Ovary (tissue), 9 donors: ENCODE results near the gene SH2D4B. TPM values are rescaled to one million over a fixed set of nuclear protein-coding genes. Genes with fewer than 3 reads are reported as not detected.

Experiments used
- DNase-seq, 5 donors: peaks; one replicate each; pipeline ENCODE4 v3.0.0-alpha.2; 2019 to 2020
- H3K27ac ChIP-seq, 2 donors: fragments of 200-600 bp; one replicate each; pipeline versions ENCODE4 v1.5.1 to v1.8.0; 2019 to 2022
- H3K27me3 ChIP-seq: fragments of 200-600 bp; one replicate; pipeline ENCODE4 v1.8.0; 2022
- H3K36me3 ChIP-seq: fragments of 200-600 bp; sonication (generic); one replicate; pipeline ENCODE4 v1.5.1; 2019
- H3K4me1 ChIP-seq: one replicate; pipeline ENCODE4 v1.8.1; 2013; ENCODE audit warnings: mild to moderate bottlenecking, moderate library complexity; ENCODE audit not compliant: insufficient read depth
- H3K4me3 ChIP-seq: fragments of 200-600 bp; sonication (generic); one replicate; pipeline ENCODE4 v1.5.1; 2017
- H3K9me3 ChIP-seq, 2 donors: fragments of 200-600 bp in 1 of 2; sonication (generic) in 1 of 2; one replicate each; pipeline versions ENCODE4 v1.5.1 to v1.8.1; 2013 to 2019; ENCODE audit warnings: mild to moderate bottlenecking in 1 of 2, moderate library complexity in 1 of 2
- EP300 ChIP-seq: sonication (generic); formaldehyde crosslinking; IDR thresholded peaks from one replicate; pipeline ENCODE4 v1.6.1; 2017; ENCODE audit warnings: antibody characterized with exemption
- POLR2A ChIP-seq: fragments of 450-650 bp; IDR thresholded peaks from one replicate; pipeline ENCODE4 v1.6.1; 2017; ENCODE audit warnings: antibody characterized with exemption, mild to moderate bottlenecking, moderate library complexity
- WGBS, 3 donors: extraction: QIAGEN DNeasy Blood & Tissue Kit in 1 of 3; methylation state at CpG; one replicate each; pipeline versions ENCODE4 v1.1.5 to v1.1.7; 2013 to 2017; 5-methylcytosine and 5-hydroxymethylcytosine counted together
- intact Hi-C, 4 donors: fragments of 100-400 bp; cut with DNase I; formaldehyde crosslinking; loops; one replicate each; pipeline versions ENCODE4 v1.11.0 to v1.15.1; 2022 to 2023
- polyA plus RNA-seq, 2 donors: library from polyadenylated mRNA; stranded (reverse); fragments of 200-250 nt in 1 of 2; fragments of 350-450 nt in 1 of 2; fragmentation: Illumina TruSeq in 1 of 2; extraction: RNeasy Lipid Tissue Mini Kit (QIAGEN cat#74804) in 1 of 2; gene quantifications; one replicate each; pipeline ENCODE4 v1.2.3, GENCODE V29; 2013 to 2014
- total RNA-seq, 7 donors: library from RNA; depleted of rRNA in 2 of 7; stranded (reverse); fragments of >200 nt in 2 of 7; fragmentation: NEBNext Ultra II Directional in 3 of 7; extraction: Animal tissue kit (Norgen Biotek cat#: 25700) in 3 of 7; gene quantifications; one replicate each; pipeline versions ENCODE4 v1.1.0 to v1.2.4, GENCODE V29; 2016 to 2023
- TF ChIP-seq, protein P1 (sequence below), 3 donors: fragments of 450-650 bp in 2 of 3; fragments of 200-600 bp in 1 of 3; IDR thresholded peaks; one replicate each; pipeline versions ENCODE4 v1.5.1 to v1.8.0; 2016 to 2022; ENCODE audit warnings: antibody characterized with exemption in 3 of 3, mild to moderate bottlenecking in 1 of 3
- donor health status: DM: no; HTN: no; CAD: no; lungs with moderate emphysema.
- donor health status: DM: no; HTN: no; CAD: no.
- donor health status: Bipolar disorder and iron deficiency.
- donor health status: DM: yes; HTN: yes; CAD: no.
- donor health status: DM: no; HTN: no; CAD: no.
- donor health status: DM: yes; HTN: yes; CAD: no.

SH2D4B gene
- total and polyA plus RNA-seq, 9 donors = 0.05 to 0.53 (median 0.10) TPM; not detected in 5

GRCh38 chr10:80585812-80586211, 48.1 kb downstream of the SH2D4B start:
- Histone ChIP-seq H3K27me3 (no peaks in the 10 kb centered on the region), H3K4me3 (no peak overlapping the region), H3K36me3 (no peaks in the 10 kb centered on the region), H3K9me3 (no peaks in the 10 kb centered on the region), H3K4me1 (no peaks in the 10 kb centered on the region), H3K27ac (no peak overlapping the region)
- 92 to 97% (median 94%) methylated on average over 11 to 23 of the region's 23 CpGs for whole genome bisulfite sequencing, 3 donors
- intact Hi-C loops = no loop called here
- no peak for DNase-seq
- no peak for TF ChIP-seq EP300
- TF ChIP-seq POLR2A = no peak
- TF ChIP-seq, protein P1, sequence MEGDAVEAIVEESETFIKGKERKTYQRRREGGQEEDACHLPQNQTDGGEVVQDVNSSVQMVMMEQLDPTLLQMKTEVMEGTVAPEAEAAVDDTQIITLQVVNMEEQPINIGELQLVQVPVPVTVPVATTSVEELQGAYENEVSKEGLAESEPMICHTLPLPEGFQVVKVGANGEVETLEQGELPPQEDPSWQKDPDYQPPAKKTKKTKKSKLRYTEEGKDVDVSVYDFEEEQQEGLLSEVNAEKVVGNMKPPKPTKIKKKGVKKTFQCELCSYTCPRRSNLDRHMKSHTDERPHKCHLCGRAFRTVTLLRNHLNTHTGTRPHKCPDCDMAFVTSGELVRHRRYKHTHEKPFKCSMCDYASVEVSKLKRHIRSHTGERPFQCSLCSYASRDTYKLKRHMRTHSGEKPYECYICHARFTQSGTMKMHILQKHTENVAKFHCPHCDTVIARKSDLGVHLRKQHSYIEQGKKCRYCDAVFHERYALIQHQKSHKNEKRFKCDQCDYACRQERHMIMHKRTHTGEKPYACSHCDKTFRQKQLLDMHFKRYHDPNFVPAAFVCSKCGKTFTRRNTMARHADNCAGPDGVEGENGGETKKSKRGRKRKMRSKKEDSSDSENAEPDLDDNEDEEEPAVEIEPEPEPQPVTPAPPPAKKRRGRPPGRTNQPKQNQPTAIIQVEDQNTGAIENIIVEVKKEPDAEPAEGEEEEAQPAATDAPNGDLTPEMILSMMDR (IDR thresholded peaks at IDR 0.05) = no peak

DNA sequence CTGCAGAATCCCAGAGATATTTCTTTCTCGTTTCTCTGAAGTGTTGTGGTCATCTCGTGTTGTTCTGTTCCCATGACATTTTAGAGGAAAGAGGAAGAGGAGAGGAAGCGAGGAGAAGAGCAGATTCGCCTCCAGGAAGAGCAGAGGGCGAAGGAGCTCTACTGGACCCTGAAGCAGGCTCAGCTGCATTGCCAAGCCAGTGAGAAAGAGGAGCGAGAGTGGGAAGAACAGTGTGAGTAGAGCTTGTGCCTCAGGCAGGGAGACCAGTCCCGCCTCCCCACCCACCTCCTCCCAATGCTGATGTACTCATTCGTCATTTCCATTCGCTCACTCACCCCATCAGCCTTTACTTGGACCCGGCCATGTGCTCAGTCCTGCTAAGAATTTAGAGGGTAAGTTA, 50.8 kb downstream of the SH2D4B start:
- no peaks in the 10 kb centered on the region for H3K9me3 ChIP-seq
- H3K36me3 ChIP-seq = no peaks in the 10 kb centered on the region
- H3K27me3 ChIP-seq = no peaks in the 10 kb centered on the region
- intact Hi-C loops = no loop called here
- no peak overlapping the region for H3K27ac ChIP-seq
- 76 to 81% (median 81%) methylated on average over 10 of the region's 10 CpGs for WGBS, 3 donors
- no peaks in the 10 kb centered on the region for H3K4me1 ChIP-seq
- no peak for TF ChIP-seq POLR2A
- no peak for TF ChIP-seq EP300
- TF ChIP-seq, protein P1 (IDR thresholded peaks at IDR 0.05) = no peak
- H3K4me3 ChIP-seq = no peak overlapping the region
- no peak for DNase-seq

DNA sequence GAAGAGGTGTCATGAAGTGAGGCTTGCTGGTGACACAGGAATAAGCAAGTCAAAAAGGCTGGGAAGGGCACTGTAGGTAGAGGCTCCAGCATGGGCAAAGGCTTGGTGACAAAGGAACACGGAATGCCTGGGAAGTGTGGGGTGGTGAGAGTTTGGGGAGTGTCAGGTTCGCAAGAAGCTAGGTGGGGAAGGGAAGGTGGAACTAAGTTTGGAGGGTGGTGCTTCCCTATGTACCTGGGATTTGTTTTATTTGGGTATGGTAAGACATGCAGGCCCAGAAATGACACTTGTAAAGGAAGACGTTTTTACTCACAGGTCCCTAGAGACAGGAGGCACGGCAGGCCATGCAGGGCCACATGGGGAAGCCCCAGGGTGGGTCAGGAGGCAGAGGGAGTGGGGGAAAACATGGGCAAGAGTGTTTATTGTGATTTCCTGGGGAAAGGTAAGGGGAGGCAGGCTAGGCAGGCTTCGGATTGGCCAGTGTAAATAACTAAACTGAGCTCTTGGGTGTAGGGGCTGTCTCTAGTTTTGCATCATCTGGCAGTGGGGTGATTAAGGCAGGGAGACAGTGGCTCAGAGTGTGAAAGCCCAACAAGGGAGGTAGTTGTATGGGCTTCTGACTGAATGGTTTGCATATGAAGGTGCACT, 52.1 kb downstream of the SH2D4B start:
- no peak for TF ChIP-seq EP300
- TF ChIP-seq, protein P1 (IDR thresholded peaks at IDR 0.05) = no peak
- intact Hi-C loops = no loop called here
- DNase-seq = no peak

GRCh38 chr10:80590585-80591125, 53.0 kb downstream of the SH2D4B start:
- TF ChIP-seq EP300 (no peak), POLR2A (no peak)
- TF ChIP-seq, protein P1 (IDR thresholded peaks at IDR 0.05) = no peak
- Histone ChIP-seq H3K36me3 (no peaks in the 10 kb centered on the region), H3K27ac (no peak overlapping the region), H3K4me1 (no peaks in the 10 kb centered on the region), H3K27me3 (no peaks in the 10 kb centered on the region), H3K9me3 (no peaks in the 10 kb centered on the region), H3K4me3 (no peak overlapping the region)
- intact Hi-C loops = no loop called here
- no peak for DNase-seq
- WGBS, 3 donors = 94% methylated on average over 3 of the region's 3 CpGs

More for the DNA sequence above, 52.1 kb downstream of the SH2D4B start:
- Histone ChIP-seq H3K9me3 (no peaks in the 10 kb centered on the region), H3K36me3 (no peaks in the 10 kb centered on the region), H3K4me3 (no peak overlapping the region), H3K27ac (no peak overlapping the region), H3K4me1 (no peaks in the 10 kb centered on the region), H3K27me3 (no peaks in the 10 kb centered on the region)
- WGBS, 3 donors = 74 to 78% (median 75%) methylated on average over 5 of the region's 5 CpGs
